Measurements from ENCODE around the gene HMX2. TPM values are rescaled to one million over a fixed set of nuclear protein-coding genes. Genes with fewer than 3 reads are reported as not detected.

HMX2 gene
- total RNA-seq, 1 donor from 2014 or later: not detected

DNA sequence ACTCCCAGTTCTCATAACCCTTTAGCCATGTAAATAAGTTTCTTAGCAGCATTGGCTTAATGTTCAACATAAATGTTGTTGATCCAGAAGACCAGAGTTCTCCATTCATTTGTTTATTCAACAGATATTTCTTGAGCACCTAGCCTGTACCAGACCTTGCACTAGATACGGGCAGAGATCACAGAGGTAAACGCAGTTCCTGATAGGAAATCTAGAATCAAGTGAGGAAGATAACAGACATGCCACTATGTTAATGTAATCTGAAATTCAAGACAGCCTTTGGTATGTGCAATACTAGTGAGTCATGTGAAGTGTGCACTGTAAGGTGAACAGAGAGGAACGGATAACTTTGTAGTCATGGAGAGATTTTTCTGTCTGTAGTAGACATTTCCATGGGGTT, 9.3 kb downstream of the HMX2 start:
- no peak for DNase-seq (ENCODE audit: low spot score in 2 of 2)
- TF ChIP-seq, protein P1, sequence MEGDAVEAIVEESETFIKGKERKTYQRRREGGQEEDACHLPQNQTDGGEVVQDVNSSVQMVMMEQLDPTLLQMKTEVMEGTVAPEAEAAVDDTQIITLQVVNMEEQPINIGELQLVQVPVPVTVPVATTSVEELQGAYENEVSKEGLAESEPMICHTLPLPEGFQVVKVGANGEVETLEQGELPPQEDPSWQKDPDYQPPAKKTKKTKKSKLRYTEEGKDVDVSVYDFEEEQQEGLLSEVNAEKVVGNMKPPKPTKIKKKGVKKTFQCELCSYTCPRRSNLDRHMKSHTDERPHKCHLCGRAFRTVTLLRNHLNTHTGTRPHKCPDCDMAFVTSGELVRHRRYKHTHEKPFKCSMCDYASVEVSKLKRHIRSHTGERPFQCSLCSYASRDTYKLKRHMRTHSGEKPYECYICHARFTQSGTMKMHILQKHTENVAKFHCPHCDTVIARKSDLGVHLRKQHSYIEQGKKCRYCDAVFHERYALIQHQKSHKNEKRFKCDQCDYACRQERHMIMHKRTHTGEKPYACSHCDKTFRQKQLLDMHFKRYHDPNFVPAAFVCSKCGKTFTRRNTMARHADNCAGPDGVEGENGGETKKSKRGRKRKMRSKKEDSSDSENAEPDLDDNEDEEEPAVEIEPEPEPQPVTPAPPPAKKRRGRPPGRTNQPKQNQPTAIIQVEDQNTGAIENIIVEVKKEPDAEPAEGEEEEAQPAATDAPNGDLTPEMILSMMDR (IDR thresholded peaks at IDR 0.05): no peak
- intact Hi-C loops (cut with DNase I): loop anchor here (10.0 kb wide), 2 partner anchors 1258 to 1588 kb away; partner anchors contain the start of genes FAM53B and OAT
- H3K9me3 ChIP-seq: no peaks in the 10 kb centered on the region
- H3K36me3 ChIP-seq: peaks cover 22 to 28% of the 10 kb centered on the region in 2 donors
- no peak overlapping the region for H3K4me3 ChIP-seq
- peaks cover 0 to 10% of the 10 kb centered on the region in 2 donors for H3K4me1 ChIP-seq
- H3K27ac ChIP-seq: no peak overlapping the region
- no peaks in the 10 kb centered on the region for H3K27me3 ChIP-seq

DNA sequence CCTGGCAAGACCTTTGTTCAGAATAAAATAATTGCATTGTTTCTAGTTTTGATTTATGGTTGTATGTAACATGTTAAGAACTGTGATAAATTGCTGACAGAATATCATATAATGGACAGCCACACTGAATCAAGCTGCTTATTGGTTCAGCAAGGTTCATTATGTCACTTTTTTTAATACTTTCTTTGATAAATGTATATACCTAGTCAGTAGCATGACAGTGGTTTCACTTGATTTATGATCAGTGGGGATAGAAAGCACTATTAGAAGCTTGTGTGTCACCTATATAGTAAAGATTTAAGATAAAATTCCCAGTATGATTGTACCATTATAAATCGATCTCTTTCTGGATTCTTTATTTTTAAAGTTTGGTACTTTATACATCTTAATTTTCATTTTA, 10.7 kb downstream of the HMX2 start:
- Histone ChIP-seq H3K36me3 (peaks cover 33 to 42% of the 10 kb centered on the region in 2 donors), H3K4me3 (no peak overlapping the region), H3K27me3 (no peaks in the 10 kb centered on the region), H3K27ac (no peak overlapping the region), H3K4me1 (peaks cover 0 to 10% of the 10 kb centered on the region in 2 donors), H3K9me3 (no peaks in the 10 kb centered on the region)
- DNase-seq (ENCODE audit: low spot score in 2 of 2): no peak
- intact Hi-C loops (cut with DNase I): loop anchor here (10.0 kb wide), 2 partner anchors 1256 to 1586 kb away; partner anchors contain the start of genes FAM53B and OAT
- TF ChIP-seq, protein P1 (IDR thresholded peaks at IDR 0.05): no peak

DNA sequence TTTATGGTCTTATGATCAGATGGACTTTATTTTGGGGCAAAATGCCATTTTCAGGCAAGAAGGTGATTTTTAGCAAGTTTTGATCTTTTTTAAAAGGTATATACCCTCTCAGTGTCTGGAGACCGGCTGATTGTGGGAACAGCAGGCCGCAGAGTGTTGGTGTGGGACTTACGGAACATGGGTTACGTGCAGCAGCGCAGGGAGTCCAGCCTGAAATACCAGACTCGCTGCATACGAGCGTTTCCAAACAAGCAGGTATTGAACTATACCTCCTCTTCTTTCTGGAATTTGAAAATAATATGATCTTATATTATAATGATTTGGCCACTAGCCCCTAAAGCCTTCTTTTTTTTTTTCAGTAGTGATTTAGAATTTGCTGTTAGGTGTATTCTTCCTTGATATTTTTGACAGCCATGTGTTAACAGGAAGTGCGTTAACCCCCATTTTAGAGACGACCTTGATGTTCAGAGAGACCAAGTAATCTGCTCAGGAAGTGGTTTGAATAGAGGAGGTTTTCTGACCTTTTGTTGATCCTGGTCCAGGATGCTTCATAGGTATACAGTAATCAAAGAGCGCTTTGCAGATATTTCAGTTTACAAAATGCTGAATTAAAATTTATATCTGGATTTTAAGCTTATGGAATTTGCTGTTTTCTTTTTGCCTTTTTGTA, 12.5 kb downstream of the HMX2 start:
- peaks cover 48 to 60% of the 10 kb centered on the region in 2 donors for H3K36me3 ChIP-seq

DNA sequence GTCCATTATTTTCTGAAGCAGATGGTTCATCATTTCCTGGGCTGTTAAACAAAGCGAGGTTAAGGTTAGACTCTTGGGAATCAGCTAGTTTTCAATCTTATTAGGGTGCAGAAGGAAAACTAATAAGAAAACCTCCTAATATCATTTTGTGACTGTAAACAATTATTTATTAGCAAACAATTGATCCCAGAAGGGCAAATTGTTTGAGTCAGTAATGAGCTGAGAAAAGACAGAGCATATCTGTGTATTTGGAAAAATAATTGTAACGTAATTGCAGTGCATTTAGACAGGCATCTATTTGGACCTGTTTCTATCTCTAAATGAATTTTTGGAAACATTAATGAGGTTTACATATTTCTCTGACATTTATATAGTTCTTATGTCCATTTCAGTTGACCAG, 16.4 kb downstream of the HMX2 start:
- Histone ChIP-seq H3K4me1 (no peaks in the 10 kb centered on the region), H3K27ac (no peak overlapping the region), H3K9me3 (no peaks in the 10 kb centered on the region), H3K27me3 (no peaks in the 10 kb centered on the region), H3K36me3 (peaks cover 55 to 72% of the 10 kb centered on the region in 2 donors), H3K4me3 (no peak overlapping the region)
- intact Hi-C loops (cut with DNase I): no loop called here
- TF ChIP-seq, protein P1 (IDR thresholded peaks at IDR 0.05): no peak
- DNase-seq (ENCODE audit: low spot score in 2 of 2): no peak

More for the DNA sequence above, 12.5 kb downstream of the HMX2 start:
- Histone ChIP-seq H3K27me3 (no peaks in the 10 kb centered on the region), H3K9me3 (no peaks in the 10 kb centered on the region), H3K4me3 (no peak overlapping the region), H3K4me1 (peaks cover 0 to 5% of the 10 kb centered on the region in 2 donors), H3K27ac (no peak overlapping the region)
- DNase-seq (ENCODE audit: low spot score in 2 of 2): no peak
- intact Hi-C loops (cut with DNase I): no loop called here
- TF ChIP-seq, protein P1 (IDR thresholded peaks at IDR 0.05): no peak

DNA sequence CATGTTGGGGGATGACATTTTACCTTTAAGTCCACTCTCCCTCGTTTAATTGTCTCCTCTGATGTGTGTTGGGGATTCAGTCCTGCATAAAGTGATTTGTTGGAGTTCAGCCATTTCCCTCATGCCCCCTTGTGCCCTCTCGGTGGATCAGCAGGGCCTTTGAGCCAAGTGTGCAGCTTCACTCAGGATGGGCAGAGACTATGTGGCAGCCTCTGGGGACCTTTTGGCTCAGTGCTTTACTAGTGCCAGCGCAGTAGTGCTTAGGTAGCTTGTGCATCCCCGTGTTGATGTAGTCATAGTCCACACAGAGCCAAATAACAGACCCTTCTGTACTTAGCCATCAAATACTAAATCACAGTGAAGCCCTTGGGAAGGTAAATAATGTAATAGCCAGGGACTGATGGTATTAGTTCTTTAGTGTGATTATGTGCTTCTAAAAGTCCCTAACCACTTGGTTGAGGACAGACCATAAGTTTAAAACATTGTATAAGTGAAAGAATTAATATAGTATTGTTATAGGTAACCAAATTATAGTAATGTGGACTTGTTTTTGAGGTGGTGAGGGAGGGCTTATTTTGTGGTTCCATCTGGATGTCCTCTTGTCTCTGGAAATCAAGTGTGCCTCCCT, 17.6 kb downstream of the HMX2 start:
- H3K27me3 ChIP-seq: no peaks in the 10 kb centered on the region
- H3K4me1 ChIP-seq: no peaks in the 10 kb centered on the region
- no peak overlapping the region for H3K4me3 ChIP-seq
- no peaks in the 10 kb centered on the region for H3K9me3 ChIP-seq
- H3K36me3 ChIP-seq: peaks cover 55 to 70% of the 10 kb centered on the region in 2 donors
- no peak for DNase-seq (ENCODE audit: low spot score in 2 of 2)
- H3K27ac ChIP-seq: no peak overlapping the region
- intact Hi-C loops (cut with DNase I): no loop called here
- TF ChIP-seq, protein P1 (IDR thresholded peaks at IDR 0.05): no peak
